Measurements from ENCODE around the gene PRRC2B.

DNA sequence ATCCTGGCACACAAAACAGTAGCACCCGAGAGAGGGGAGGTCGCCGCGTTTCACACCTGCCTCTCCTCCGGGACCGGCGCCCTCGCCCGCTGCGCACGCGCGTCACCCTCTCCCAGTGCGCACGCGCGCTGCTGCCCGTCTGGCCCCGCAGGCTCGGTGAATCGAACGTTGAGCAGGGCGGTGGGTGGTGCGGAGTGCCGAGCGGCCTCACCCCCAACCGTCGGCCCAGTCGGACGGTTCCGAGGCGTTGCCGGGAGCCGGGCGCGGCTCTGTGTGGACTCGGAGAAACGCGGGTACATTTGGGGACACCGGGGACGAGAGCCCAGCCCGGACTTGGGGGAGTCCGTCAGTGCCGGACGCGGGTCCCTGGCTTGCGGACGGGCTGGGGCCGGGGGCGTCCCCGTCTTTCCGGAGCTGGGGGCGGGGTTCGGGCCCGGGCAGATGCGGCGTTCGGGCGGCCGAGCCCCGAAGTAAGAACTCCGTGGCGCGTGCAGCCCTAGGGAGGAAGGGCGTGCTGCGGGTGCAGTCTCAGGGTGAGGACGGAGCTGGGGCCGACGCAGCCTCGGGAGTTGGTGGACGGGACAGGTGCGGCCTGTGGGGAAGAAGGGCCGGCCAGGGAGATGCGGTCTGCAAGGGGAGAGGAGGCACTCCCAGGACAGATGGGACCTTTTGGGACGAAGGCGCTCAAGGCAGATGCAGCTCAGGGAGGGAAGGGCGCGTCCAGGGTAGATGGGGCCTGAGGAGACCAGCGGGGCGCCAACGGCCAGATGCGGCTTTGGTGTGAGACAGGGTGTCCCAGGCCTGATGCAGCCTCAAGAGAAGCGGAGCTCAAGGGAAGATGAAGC lies 109.1 kb downstream of the PRRC2B start, which contains the start of gene POMT1:
- no peak for TF ChIP-seq EZH2phosphoT487 (IDR thresholded peaks at IDR 0.05; ENCODE audit: unreplicated experiment)
- TF ChIP-seq, protein P1, sequence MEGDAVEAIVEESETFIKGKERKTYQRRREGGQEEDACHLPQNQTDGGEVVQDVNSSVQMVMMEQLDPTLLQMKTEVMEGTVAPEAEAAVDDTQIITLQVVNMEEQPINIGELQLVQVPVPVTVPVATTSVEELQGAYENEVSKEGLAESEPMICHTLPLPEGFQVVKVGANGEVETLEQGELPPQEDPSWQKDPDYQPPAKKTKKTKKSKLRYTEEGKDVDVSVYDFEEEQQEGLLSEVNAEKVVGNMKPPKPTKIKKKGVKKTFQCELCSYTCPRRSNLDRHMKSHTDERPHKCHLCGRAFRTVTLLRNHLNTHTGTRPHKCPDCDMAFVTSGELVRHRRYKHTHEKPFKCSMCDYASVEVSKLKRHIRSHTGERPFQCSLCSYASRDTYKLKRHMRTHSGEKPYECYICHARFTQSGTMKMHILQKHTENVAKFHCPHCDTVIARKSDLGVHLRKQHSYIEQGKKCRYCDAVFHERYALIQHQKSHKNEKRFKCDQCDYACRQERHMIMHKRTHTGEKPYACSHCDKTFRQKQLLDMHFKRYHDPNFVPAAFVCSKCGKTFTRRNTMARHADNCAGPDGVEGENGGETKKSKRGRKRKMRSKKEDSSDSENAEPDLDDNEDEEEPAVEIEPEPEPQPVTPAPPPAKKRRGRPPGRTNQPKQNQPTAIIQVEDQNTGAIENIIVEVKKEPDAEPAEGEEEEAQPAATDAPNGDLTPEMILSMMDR (conservative IDR thresholded peaks at IDR 0.05; ENCODE audit: low read depth in 2 of 2), result no peak
- TF ChIP-seq POLR2AphosphoS5 (IDR thresholded peaks at IDR 0.05; ENCODE audit: low read depth), result peak; percentile 80
- no peak for TF ChIP-seq NANOG (IDR thresholded peaks at IDR 0.05; ENCODE audit: borderline replicate concordance)
- TF ChIP-seq EZH2 (IDR thresholded peaks at IDR 0.05; ENCODE audit: low read depth, unreplicated experiment), result no peak
- peak; percentile 63 for TF ChIP-seq CREB1 (CRISPR knock-in tag; IDR thresholded peaks at IDR 0.05; ENCODE audit: low read depth)
- no peak for TF ChIP-seq REST (IDR thresholded peaks at IDR 0.05; ENCODE audit: unreplicated experiment)
- TF ChIP-seq JUNB (IDR thresholded peaks at IDR 0.05; ENCODE audit: unreplicated experiment), result no peak
